ENCODE data around the gene ELOVL7. TPM values are rescaled to one million over a fixed set of nuclear protein-coding genes. Genes with fewer than 3 reads are reported as not detected.

Gene ELOVL7
- total RNA-seq, 1 experiment from 2014 or later: 20.0 TPM

- H4K20me1 ChIP-seq (ENCODE audit: insufficient read depth): no peaks in the 10 kb centered on the region
- H3K27ac ChIP-seq (ENCODE audit: low read depth, low read length): no peak overlapping the region
- intact Hi-C loops (cut with micrococcal nuclease): no loop called here
- DNase-seq (ENCODE audit: low read depth, low spot score) (no peak), ATAC-seq (no peak)
- H3K79me2 ChIP-seq (ENCODE audit: insufficient read depth, low read length): no peaks in the 10 kb centered on the region
- no peaks in the 10 kb centered on the region; the same call in 1 of the 2 replicates for H3K9me2 ChIP-seq (ENCODE audit: insufficient read depth)
- ChIA-PET CTCF (no interaction called here), POLR2A (no interaction called here), RAD21 (ENCODE audit: low non-redundant PET in 1 of 2, low total read pairs in 2 of 2, uncharacterized antibody in 2 of 2, unreplicated experiment in 2 of 2) (no interaction called here)
- no peak overlapping the region for H3K4me3 ChIP-seq (replicated peaks in 1 of 2; ENCODE audit: low read depth in 1 of 2, low read length in 2 of 2)
- H2AFZ ChIP-seq (ENCODE audit: low read depth, low read length, poor library complexity, severe bottlenecking): no peak overlapping the region
- no peak overlapping the region for H3K4me2 ChIP-seq (ENCODE audit: low read length)
- TF ChIP-seq POLR2A (IDR thresholded peaks at IDR 0.05; ENCODE audit: borderline replicate concordance, extremely low read depth, insufficient read depth, insufficient read length) (no peak), SRF (IDR thresholded peaks at IDR 0.05; ENCODE audit: low read depth) (no peak), RAD21 (IDR thresholded peaks at IDR 0.05; ENCODE audit: low read depth) (no peak), JUND (IDR thresholded peaks at IDR 0.05) (no peak)
- no peak overlapping the region for H3K9ac ChIP-seq (ENCODE audit: low read length)
- H3K27me3 ChIP-seq (ENCODE audit: insufficient read depth, low read length): no peaks in the 10 kb centered on the region
- BruUV-seq (replicated peaks): no TSS peak
- no peaks in the 10 kb centered on the region for H3K36me3 ChIP-seq (ENCODE audit: control insufficient read depth in 1 of 2, insufficient read depth in 2 of 2, low read length in 2 of 2)
- no peaks in the 10 kb centered on the region for H3K4me1 ChIP-seq (ENCODE audit: control insufficient read depth in 1 of 2, insufficient read depth in 2 of 2, low read length in 2 of 2)
- no peaks in the 10 kb centered on the region for H3K9me3 ChIP-seq (ENCODE audit: control insufficient read depth in 1 of 2, insufficient read depth in 1 of 2, low read depth in 1 of 2, low read length in 2 of 2)
These were observed 8.9 kb upstream of the ELOVL7 start for GRCh38 chr5:60852940-60853339.

- Histone ChIP-seq H3K27ac (ENCODE audit: low read depth, low read length) (no peak overlapping the region), H3K4me3 (replicated peaks in 1 of 2; ENCODE audit: low read depth in 1 of 2, low read length in 2 of 2) (no peak overlapping the region), H3K27me3 (ENCODE audit: insufficient read depth, low read length) (no peaks in the 10 kb centered on the region), H4K20me1 (ENCODE audit: insufficient read depth) (no peaks in the 10 kb centered on the region), H3K4me2 (ENCODE audit: low read length) (no peak overlapping the region), H3K9ac (ENCODE audit: low read length) (no peak overlapping the region), H3K79me2 (ENCODE audit: insufficient read depth, low read length) (no peaks in the 10 kb centered on the region), H3K4me1 (ENCODE audit: control insufficient read depth in 1 of 2, insufficient read depth in 2 of 2, low read length in 2 of 2) (no peaks in the 10 kb centered on the region), H3K9me2 (ENCODE audit: insufficient read depth) (no peaks in the 10 kb centered on the region; the same call in 1 of the 2 replicates), H3K9me3 (ENCODE audit: control insufficient read depth in 1 of 2, insufficient read depth in 1 of 2, low read depth in 1 of 2, low read length in 2 of 2) (no peaks in the 10 kb centered on the region), H3K36me3 (ENCODE audit: control insufficient read depth in 1 of 2, insufficient read depth in 2 of 2, low read length in 2 of 2) (no peaks in the 10 kb centered on the region), H2AFZ (ENCODE audit: low read depth, low read length, poor library complexity, severe bottlenecking) (no peak overlapping the region)
- no peak for ATAC-seq
- RAD21 ChIA-PET (ENCODE audit: low non-redundant PET in 1 of 2, low total read pairs in 2 of 2, uncharacterized antibody in 2 of 2, unreplicated experiment in 2 of 2): no interaction called here
- POLR2A ChIA-PET: no interaction called here
- BruUV-seq (replicated peaks): no TSS peak
- CTCF ChIA-PET: no interaction called here
- no peak for TF ChIP-seq YY1 (IDR thresholded peaks at IDR 0.05; ENCODE audit: extremely low read depth, insufficient replicate concordance, low read depth, low read length)
- TF ChIP-seq RAD21 (IDR thresholded peaks at IDR 0.05; ENCODE audit: low read depth): no peak
- no peak for TF ChIP-seq ZFX (IDR thresholded peaks at IDR 0.05)
- TF ChIP-seq SIN3A (IDR thresholded peaks at IDR 0.05; ENCODE audit: low read depth): no peak
- no peak for TF ChIP-seq ELF1 (IDR thresholded peaks at IDR 0.05; ENCODE audit: borderline replicate concordance, low read depth)
- TF ChIP-seq CTCF (IDR thresholded peaks at IDR 0.05 in 2 of 3, conservative IDR thresholded peaks at IDR 0.05 in 1 of 3; ENCODE audit: borderline replicate concordance in 1 of 3, insufficient read depth in 1 of 3, low read depth in 2 of 3, low read length in 2 of 3): no peak
- TF ChIP-seq ZNF274 (IDR thresholded peaks at IDR 0.05; ENCODE audit: low read depth, low read length): no peak
- no peak for TF ChIP-seq EZH2 (IDR thresholded peaks at IDR 0.05)
- no peak for TF ChIP-seq TCF7L2 (IDR thresholded peaks at IDR 0.05; ENCODE audit: borderline replicate concordance, extremely low read depth, insufficient read depth, insufficient read length)
- no peak for TF ChIP-seq EZH2phosphoT487 (IDR thresholded peaks at IDR 0.05; ENCODE audit: borderline replicate concordance)
- TF ChIP-seq CEBPB (IDR thresholded peaks at IDR 0.05; ENCODE audit: low read depth): no peak
- no peak for TF ChIP-seq SP1 (IDR thresholded peaks at IDR 0.05; ENCODE audit: low read depth)
- TF ChIP-seq SRF (IDR thresholded peaks at IDR 0.05; ENCODE audit: low read depth): no peak
- TF ChIP-seq ATF3 (IDR thresholded peaks at IDR 0.05): no peak
- TF ChIP-seq REST (IDR thresholded peaks at IDR 0.05; ENCODE audit: low read depth): no peak
- no peak for TF ChIP-seq POLR2AphosphoS5 (IDR thresholded peaks at IDR 0.05; ENCODE audit: low read depth, low read length)
- no peak for DNase-seq (ENCODE audit: low read depth, low spot score)
- intact Hi-C loops (cut with micrococcal nuclease): no loop called here
These were observed 8.2 kb upstream of the ELOVL7 start for GRCh38 chr5:60852317-60852716.
